Endothelial cell (in vitro differentiated cells): ENCODE measurements around the gene ZIC1. TPM values are rescaled to one million over a fixed set of nuclear protein-coding genes. Genes with fewer than 3 reads are reported as not detected.

Experiments
- DNase-seq: peaks from one replicate; pipeline ENCODE4 v3.0.0; 2021; ENCODE audit warnings: low spot score
- H3K27ac Mint-ChIP-seq: one replicate; pipeline ENCODE4 v1.8.0; 2021; ENCODE audit warnings: mixed read lengths, inconsistent platforms; ENCODE audit not compliant: unreplicated experiment
- H3K27me3 Mint-ChIP-seq: one replicate; pipeline ENCODE4 v1.8.0; 2021; ENCODE audit warnings: mild to moderate bottlenecking, moderate library complexity, mixed read lengths, inconsistent platforms; ENCODE audit not compliant: unreplicated experiment
- H3K36me3 Mint-ChIP-seq: one replicate; pipeline ENCODE4 v1.8.0; 2021; ENCODE audit warnings: mild to moderate bottlenecking, low read depth, mixed read lengths, inconsistent platforms; ENCODE audit not compliant: unreplicated experiment
- H3K4me1 Mint-ChIP-seq: one replicate; pipeline ENCODE4 v1.8.0; 2021; ENCODE audit warnings: mild to moderate bottlenecking, mixed read lengths, inconsistent platforms; ENCODE audit not compliant: unreplicated experiment
- H3K4me3 Mint-ChIP-seq: one replicate; pipeline ENCODE4 v1.8.0; 2021; ENCODE audit warnings: mild to moderate bottlenecking, mixed read lengths, inconsistent platforms; ENCODE audit not compliant: unreplicated experiment
- H3K9me3 Mint-ChIP-seq: one replicate; pipeline ENCODE4 v1.8.0; 2021; ENCODE audit warnings: mixed read lengths, inconsistent platforms; ENCODE audit not compliant: unreplicated experiment
- CTCF ChIP-seq: fragments of 200-600 bp; sonication (generic); IDR thresholded peaks from one replicate; pipeline ENCODE4 v1.5.0; 2021; ENCODE audit warnings: antibody characterized with exemption; ENCODE audit not compliant: unreplicated experiment
- total RNA-seq: library from RNA; stranded (reverse); fragmentation: NEBNext Ultra II Directional; extraction: Animal tissue kit (Norgen Biotek cat#: 25700); gene quantifications from one replicate; pipeline ENCODE4 v1.2.1, GENCODE V29; 2021; ENCODE audit not compliant: unreplicated experiment

Gene ZIC1
- total RNA-seq, 1 donor from 2014 or later, result 4.1 TPM

- H3K4me3 Mint-ChIP-seq, result no peak overlapping the region
- DNase-seq, result no peak
- H3K27me3 Mint-ChIP-seq, result peaks cover 38% of the 10 kb centered on the region
- H3K4me1 Mint-ChIP-seq, result peaks cover 26% of the 10 kb centered on the region
- no peaks in the 10 kb centered on the region for H3K9me3 Mint-ChIP-seq
- H3K36me3 Mint-ChIP-seq, result no peaks in the 10 kb centered on the region
- no peak overlapping the region for H3K27ac Mint-ChIP-seq
- TF ChIP-seq CTCF, result no peak
Observed at GRCh38 chr3:147380977-147381376, 28.2 kb upstream of the ZIC1 start.

GRCh38 chr3:147381596-147381995 lies 27.6 kb upstream of the ZIC1 start:
- H3K36me3 Mint-ChIP-seq, result no peaks in the 10 kb centered on the region
- no peaks in the 10 kb centered on the region for H3K9me3 Mint-ChIP-seq
- H3K27me3 Mint-ChIP-seq, result peaks cover 42% of the 10 kb centered on the region
- peaks cover 32% of the 10 kb centered on the region for H3K4me1 Mint-ChIP-seq
- no peak for DNase-seq
- no peak overlapping the region for H3K27ac Mint-ChIP-seq
- no peak overlapping the region for H3K4me3 Mint-ChIP-seq
- no peak for TF ChIP-seq CTCF

GRCh38 chr3:147383617-147384016 lies 25.5 kb upstream of the ZIC1 start:
- H3K4me1 Mint-ChIP-seq, result peaks cover 44% of the 10 kb centered on the region
- TF ChIP-seq CTCF, result peak; percentile 27
- H3K36me3 Mint-ChIP-seq, result no peaks in the 10 kb centered on the region
- DNase-seq, result no peak
- H3K27ac Mint-ChIP-seq, result no peak overlapping the region
- H3K9me3 Mint-ChIP-seq, result no peaks in the 10 kb centered on the region
- no peak overlapping the region for H3K4me3 Mint-ChIP-seq
- peaks cover 47% of the 10 kb centered on the region for H3K27me3 Mint-ChIP-seq

- Mint-ChIP-seq H3K9me3 (no peaks in the 10 kb centered on the region), H3K4me1 (peaks cover 49% of the 10 kb centered on the region), H3K36me3 (no peaks in the 10 kb centered on the region), H3K4me3 (no peak overlapping the region), H3K27ac (no peak overlapping the region), H3K27me3 (peaks cover 47% of the 10 kb centered on the region)
- DNase-seq, result peak; percentile 69
- TF ChIP-seq CTCF, result peak; percentile 56
Observed at GRCh38 chr3:147384210-147385058, 24.7 kb upstream of the ZIC1 start.
